ENCODE results near the gene B4GALNT3.

DNA sequence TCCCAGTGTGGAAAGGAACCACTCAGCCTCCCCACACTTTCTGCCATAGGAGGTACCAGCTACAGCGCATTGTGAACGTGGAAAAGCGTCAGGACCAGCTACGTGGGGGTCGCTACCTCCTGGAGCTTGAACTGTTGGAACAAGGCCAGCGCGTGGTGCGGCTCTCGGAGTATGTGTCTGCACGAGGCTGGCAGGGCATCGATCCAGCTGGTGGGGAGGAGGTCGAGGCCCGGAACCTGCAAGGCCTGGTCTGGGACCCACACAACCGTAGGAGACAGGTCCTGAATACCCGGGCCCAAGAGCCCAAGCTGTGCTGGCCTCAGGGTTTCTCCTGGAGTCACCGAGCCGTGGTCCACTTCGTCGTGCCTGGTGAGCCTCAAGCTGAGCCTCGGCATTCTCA lies 96.8 kb downstream of the B4GALNT3 start:
- TF ChIP-seq, protein P1, sequence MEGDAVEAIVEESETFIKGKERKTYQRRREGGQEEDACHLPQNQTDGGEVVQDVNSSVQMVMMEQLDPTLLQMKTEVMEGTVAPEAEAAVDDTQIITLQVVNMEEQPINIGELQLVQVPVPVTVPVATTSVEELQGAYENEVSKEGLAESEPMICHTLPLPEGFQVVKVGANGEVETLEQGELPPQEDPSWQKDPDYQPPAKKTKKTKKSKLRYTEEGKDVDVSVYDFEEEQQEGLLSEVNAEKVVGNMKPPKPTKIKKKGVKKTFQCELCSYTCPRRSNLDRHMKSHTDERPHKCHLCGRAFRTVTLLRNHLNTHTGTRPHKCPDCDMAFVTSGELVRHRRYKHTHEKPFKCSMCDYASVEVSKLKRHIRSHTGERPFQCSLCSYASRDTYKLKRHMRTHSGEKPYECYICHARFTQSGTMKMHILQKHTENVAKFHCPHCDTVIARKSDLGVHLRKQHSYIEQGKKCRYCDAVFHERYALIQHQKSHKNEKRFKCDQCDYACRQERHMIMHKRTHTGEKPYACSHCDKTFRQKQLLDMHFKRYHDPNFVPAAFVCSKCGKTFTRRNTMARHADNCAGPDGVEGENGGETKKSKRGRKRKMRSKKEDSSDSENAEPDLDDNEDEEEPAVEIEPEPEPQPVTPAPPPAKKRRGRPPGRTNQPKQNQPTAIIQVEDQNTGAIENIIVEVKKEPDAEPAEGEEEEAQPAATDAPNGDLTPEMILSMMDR (IDR thresholded peaks at IDR 0.05; ENCODE audit: low read length): no peak
- no peak for TF ChIP-seq EZH2 (IDR thresholded peaks at IDR 0.05; ENCODE audit: borderline replicate concordance, low read length)

Data from OCI-LY1 (cell line).